GM12875 (cell line): Measurements from ENCODE around the gene MAST4.

Experiments used
- H3K4me3 ChIP-seq: one replicate; pipeline ENCODE4 v1.5.1; 2011; ENCODE audit warnings: low read depth, low read length, control low read depth
- TF ChIP-seq, protein P1 (sequence below): IDR thresholded peaks from 2 replicates; pipeline ENCODE4 v1.5.1; 2011; ENCODE audit warnings: low read depth, mild to moderate bottlenecking, control low read depth, inconsistent platforms, low read length, moderate library complexity, borderline replicate concordance; ENCODE audit not compliant: insufficient read depth

The MAST4 gene

DNA sequence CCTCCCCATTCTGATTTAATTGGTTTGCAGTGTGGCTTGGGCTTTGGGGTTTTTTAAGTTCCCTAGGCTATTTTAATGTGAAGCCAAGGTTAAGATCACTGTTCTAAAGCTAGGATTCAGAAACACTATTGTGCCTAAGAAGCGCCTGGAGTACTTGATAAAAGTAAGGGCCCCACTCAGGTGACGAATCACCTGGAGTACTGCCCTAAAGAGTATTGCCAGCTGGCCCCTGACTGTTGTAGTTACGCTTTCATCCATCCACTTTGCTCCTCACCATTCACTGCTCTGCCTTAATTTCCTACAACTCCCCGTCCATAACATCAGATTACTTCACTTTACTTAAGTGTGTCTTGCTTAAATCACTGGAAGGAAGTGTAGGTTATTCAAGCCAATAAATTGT is 481.1 kb downstream of the MAST4 start:
- TF ChIP-seq, protein P1, sequence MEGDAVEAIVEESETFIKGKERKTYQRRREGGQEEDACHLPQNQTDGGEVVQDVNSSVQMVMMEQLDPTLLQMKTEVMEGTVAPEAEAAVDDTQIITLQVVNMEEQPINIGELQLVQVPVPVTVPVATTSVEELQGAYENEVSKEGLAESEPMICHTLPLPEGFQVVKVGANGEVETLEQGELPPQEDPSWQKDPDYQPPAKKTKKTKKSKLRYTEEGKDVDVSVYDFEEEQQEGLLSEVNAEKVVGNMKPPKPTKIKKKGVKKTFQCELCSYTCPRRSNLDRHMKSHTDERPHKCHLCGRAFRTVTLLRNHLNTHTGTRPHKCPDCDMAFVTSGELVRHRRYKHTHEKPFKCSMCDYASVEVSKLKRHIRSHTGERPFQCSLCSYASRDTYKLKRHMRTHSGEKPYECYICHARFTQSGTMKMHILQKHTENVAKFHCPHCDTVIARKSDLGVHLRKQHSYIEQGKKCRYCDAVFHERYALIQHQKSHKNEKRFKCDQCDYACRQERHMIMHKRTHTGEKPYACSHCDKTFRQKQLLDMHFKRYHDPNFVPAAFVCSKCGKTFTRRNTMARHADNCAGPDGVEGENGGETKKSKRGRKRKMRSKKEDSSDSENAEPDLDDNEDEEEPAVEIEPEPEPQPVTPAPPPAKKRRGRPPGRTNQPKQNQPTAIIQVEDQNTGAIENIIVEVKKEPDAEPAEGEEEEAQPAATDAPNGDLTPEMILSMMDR = no peak
- H3K4me3 ChIP-seq = no peak overlapping the region

DNA sequence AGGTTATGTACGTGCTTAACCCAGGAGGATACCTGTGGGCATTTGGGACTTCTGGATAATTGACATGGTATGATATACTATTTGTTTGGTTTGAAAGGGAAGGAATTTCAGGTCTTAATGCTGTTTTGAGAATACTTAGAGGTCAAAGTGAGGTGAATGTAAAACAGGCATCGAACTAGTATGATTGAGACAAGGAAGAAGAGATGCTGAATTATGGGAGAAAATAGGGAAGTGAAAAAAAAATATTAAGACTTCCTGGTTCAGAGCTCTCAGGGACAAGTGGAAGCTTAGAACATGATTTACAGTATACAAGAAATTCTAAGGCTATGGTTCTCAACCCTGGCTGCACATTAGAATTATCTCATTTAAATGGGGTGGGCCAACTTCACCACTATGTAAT is 485.1 kb downstream of the MAST4 start:
- no peak overlapping the region for H3K4me3 ChIP-seq
- TF ChIP-seq, protein P1 = no peak

DNA sequence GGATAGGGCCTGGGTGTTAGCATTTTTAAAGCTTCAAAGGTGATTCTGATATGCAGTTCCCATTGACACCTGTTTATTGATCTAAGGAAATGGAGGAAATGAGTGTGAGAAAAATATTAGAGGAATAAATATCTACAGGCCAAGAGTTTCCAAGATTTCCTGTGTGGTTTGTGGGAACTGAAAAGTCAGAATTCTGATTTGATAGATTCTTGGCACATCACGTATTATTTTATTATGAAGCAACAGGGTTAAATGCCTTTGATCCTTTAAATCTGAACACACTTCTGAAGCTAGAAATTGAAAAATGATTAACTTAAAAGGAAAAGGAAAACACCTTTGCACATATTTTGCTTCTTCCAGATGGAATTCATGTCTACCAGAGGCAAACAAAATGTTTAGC is 486.7 kb downstream of the MAST4 start:
- no peak overlapping the region for H3K4me3 ChIP-seq
- TF ChIP-seq, protein P1 = no peak

DNA sequence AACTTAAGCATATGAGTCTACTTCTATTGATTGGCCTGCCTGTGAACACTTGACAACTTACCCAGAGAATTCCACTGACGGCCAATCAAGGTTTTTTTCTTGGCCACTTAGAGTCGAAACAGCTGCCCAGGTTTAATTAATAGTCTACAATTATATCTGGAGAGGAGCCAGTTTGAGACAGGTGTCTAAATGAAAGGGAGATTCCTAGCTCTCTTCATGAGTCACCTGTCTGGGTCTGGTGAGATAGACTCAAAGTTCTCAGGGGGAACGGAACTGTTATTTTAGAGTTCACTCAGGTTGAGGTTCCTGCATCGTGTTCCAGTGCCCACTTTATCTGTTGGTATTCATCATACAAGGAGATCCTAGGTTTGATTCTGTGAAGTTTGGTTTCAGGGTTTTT is 489.4 kb downstream of the MAST4 start:
- TF ChIP-seq, protein P1 = no peak
- no peak overlapping the region for H3K4me3 ChIP-seq

DNA sequence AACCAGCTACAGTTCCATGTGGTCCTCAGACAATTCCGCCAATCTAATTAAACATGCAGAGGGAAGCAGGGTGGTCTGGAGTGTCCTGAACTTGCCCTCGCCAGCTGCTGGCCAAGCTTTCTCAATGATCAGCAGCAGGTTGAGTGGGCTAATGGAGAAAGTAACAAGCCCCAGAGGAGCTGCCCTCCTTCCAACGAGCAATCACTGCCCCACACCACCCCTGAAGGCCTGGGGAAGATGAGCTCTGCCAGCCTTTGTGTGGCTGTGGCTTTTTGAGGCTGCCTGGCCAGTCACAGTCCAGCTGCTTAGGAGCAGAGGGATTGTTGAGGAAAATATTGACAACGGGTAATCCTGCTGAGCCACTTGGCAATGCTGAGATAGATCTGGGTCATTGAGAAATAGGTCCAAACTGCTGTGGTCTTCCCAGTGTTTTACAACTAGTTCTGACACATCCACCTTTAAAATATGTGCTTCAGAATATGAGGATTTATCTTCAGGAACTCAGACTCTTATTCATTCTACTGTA is 493.1 kb downstream of the MAST4 start:
- H3K4me3 ChIP-seq = no peak overlapping the region
- TF ChIP-seq, protein P1 = no peak

DNA sequence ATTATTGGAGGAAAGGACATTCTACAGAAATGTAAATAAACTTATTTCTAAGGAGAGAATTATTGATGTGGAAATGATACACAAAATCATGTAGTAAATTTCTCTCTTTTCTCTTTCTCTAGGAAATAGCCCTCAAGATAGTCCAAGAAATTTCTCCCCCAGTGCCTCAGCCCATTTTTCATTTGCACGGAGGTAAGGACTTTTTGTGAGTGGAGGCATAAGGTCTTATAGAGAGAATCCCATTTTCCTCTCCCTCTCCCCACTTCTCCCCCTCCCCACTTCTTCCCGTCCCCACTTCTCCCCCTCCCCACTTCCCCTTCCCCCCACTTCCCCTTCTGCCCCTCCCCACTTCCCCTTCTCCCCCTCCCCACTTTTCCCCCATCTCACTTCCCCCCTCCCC is 493.8 kb downstream of the MAST4 start:
- no peak overlapping the region for H3K4me3 ChIP-seq
- TF ChIP-seq, protein P1 = no peak

DNA sequence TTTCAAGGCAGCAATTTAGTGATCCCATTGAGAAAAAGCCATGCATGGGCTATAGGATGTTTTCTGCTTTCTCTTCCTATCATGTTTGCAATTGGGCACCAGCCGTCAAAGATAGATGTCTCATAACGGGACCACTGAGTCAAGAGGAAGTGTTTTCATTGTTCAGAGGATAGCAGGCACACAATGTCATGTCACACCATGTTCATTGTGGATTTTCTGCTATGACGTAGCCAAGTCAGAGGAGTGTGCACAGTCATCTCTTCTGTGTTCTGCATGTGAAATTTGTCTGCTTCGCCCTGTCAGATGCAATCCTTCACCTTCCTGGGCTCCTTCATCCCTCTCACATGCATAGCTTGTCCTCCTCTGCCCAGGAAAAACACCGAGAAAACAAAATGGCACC is 494.4 kb downstream of the MAST4 start:
- no peak overlapping the region for H3K4me3 ChIP-seq
- TF ChIP-seq, protein P1 = no peak
